A549 treated with CORT108297 at 1 μM for 4 hours (cell line): ENCODE data around the gene SLC25A12. TPM values are rescaled to one million over a fixed set of nuclear protein-coding genes. Genes with fewer than 3 reads are reported as not detected.

Experiments used
- total RNA-seq: library from RNA; stranded (reverse); fragments of 200-300 nt; extraction: Qiagen RNA extraction; gene quantifications from 5 replicates; pipeline ENCODE4 v1.2.3, GENCODE V29; 2022

SLC25A12 gene
- total RNA-seq: 13.3 to 14.8 TPM (median 14.1 TPM) in 5 replicates

GRCh38 chr2:171893824-171894611 is at the start of gene SLC25A12:
Gene SLC25A12 (minus strand): TSS chr2:171894244. CDS start chr2:171894214, 30 bp downstream.

DNA sequence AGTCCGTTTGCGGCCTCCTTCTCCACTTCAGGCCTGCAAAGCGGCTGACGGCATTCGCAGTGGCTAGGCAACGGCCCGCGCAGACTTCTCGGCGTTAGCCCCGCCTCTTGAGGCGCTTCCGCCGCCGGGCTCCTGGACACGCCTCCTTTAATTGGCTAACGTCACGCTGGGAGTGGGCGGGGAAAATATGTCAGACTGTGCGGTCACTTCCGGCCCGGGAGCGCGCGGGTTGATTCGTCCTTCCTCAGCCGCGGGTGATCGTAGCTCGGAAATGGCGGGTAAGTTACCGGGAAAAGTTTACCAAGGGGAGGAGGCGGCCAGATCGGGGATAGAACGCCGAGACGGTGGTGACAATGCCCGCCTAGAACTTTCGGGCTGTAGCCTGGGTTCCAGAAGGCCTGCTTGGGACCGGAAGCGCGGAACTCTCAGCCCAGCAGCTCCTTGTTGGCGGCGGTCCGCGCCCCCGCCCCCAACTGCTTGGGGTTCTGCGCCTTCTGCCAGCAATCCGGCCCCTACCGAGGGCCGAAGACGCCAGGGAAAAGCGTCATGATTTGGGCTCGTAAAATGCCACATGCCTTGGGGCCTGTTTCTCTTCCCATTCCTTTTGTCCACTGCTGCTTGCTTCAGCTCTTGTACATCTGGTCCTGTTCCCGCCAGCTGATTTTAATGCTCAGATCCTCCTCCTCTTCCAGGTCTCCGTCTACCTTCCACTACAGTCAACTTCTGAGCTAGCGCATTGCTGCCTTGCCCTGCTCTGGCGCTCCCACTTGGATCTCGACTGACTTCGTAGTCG is 28.4 kb upstream of the SLC25A12 start, which contains the start of gene HAT1:
Gene HAT1 (plus strand): TSS at position 232 of the 793 bp plus-strand sequence. CDS start 40 bp downstream, at position 272.

Other genes with a start within 250 kb of the SLC25A12 start
- gene DYNC1I2, start 206.8 kb downstream of the SLC25A12 start, total RNA-seq: 60.4 to 84.8 TPM (median 70.2 TPM) in 5 replicates
- 66.7 to 90.0 TPM (median 67.7 TPM) in 5 replicates for gene HAT1, start 28.2 kb upstream of the SLC25A12 start, total RNA-seq
- gene METAP1D, start 105.7 kb upstream of the SLC25A12 start, total RNA-seq: 2.5 to 3.3 TPM (median 2.9 TPM) in 5 replicates
- 2.7 to 4.0 TPM (median 3.5 TPM) in 5 replicates for gene DLX1, start 191.3 kb upstream of the SLC25A12 start, total RNA-seq
- 0.40 to 1.1 TPM (median 0.60 TPM) in 5 replicates for gene DLX2, start 208.7 kb upstream of the SLC25A12 start, total RNA-seq